Neuronal stem cell (in vitro differentiated cells): ENCODE data around the gene CEP170B.

Source experiments
- DNase-seq: peaks from one replicate; pipeline ENCODE4 v3.0.0-alpha.2; 2013; ENCODE audit warnings: low spot score
- H2AFZ ChIP-seq: one replicate; pipeline ENCODE4 v1.6.1; 2013; ENCODE audit warnings: mild to moderate bottlenecking, low read length, inconsistent platforms
- H2AK5ac ChIP-seq: 2 replicates; pipeline ENCODE4 v1.6.1; 2013; ENCODE audit warnings: low read depth, mild to moderate bottlenecking, inconsistent platforms, low read length, moderate library complexity, mixed read lengths
- H2BK120ac ChIP-seq: 2 replicates; pipeline ENCODE4 v1.6.1; 2013; ENCODE audit warnings: low read depth, mild to moderate bottlenecking, inconsistent platforms, low read length, moderate library complexity, mixed read lengths
- H2BK12ac ChIP-seq: one replicate; pipeline ENCODE4 v1.6.1; 2013; ENCODE audit warnings: low read length, inconsistent platforms
- H2BK15ac ChIP-seq: 2 replicates; pipeline ENCODE4 v1.6.1; 2013; ENCODE audit warnings: mild to moderate bottlenecking, low read length, inconsistent platforms, mixed read lengths
- H2BK5ac ChIP-seq: one replicate; pipeline ENCODE4 v1.6.1; 2013; ENCODE audit warnings: inconsistent platforms, mild to moderate bottlenecking, low read length, moderate library complexity
- H3K14ac ChIP-seq: one replicate; pipeline ENCODE4 v1.6.1; 2013; ENCODE audit warnings: low read length, inconsistent platforms
- H3K18ac ChIP-seq: 2 replicates; pipeline ENCODE4 v1.6.1; 2013; ENCODE audit warnings: low read length, inconsistent platforms
- H3K23ac ChIP-seq: 2 replicates; pipeline ENCODE4 v1.6.1; 2013; ENCODE audit warnings: low read depth, mild to moderate bottlenecking, mixed read lengths, low read length, inconsistent platforms; ENCODE audit not compliant: poor library complexity
- H3K27ac ChIP-seq: replicated peaks from 3 replicates; pipeline ENCODE4 v1.5.1; 2013; ENCODE audit warnings: low read length, inconsistent platforms
- H3K27me3 ChIP-seq, 3 experiments: 2 replicates each; pipeline ENCODE4 v1.6.1; 2013; ENCODE audit warnings: low read length in 3 of 3, mild to moderate bottlenecking in 2 of 3, inconsistent platforms in 1 of 3, low read depth in 1 of 3, mixed read lengths in 1 of 3, moderate library complexity in 1 of 3; ENCODE audit not compliant: control insufficient read depth in 3 of 3, insufficient read depth in 3 of 3
- H3K36me3 ChIP-seq, 2 donors: replicated peaks in 1 of 2; 2 replicates each; pipeline ENCODE4 v1.6.1; 2013; ENCODE audit warnings: low read length in 2 of 2; ENCODE audit not compliant: control insufficient read depth in 2 of 2, insufficient read depth in 2 of 2
- H3K4ac ChIP-seq: 2 replicates; pipeline ENCODE4 v1.6.1; 2013; ENCODE audit warnings: inconsistent platforms, mild to moderate bottlenecking, low read length, moderate library complexity
- H3K4me1 ChIP-seq, 2 donors: 1 replicate in 1 of 2; 2 replicates in 1 of 2; pipeline ENCODE4 v1.6.1; 2013; ENCODE audit warnings: low read length in 2 of 2, low read depth in 1 of 2; ENCODE audit not compliant: control insufficient read depth in 2 of 2, insufficient read depth in 1 of 2
- H3K4me2 ChIP-seq: one replicate; pipeline ENCODE4 v1.6.1; 2013; ENCODE audit warnings: mild to moderate bottlenecking, low read length, inconsistent platforms; ENCODE audit not compliant: insufficient read depth, poor library complexity, severe bottlenecking
- H3K4me3 ChIP-seq, 2 donors: 2 replicates each; pipeline ENCODE4 v1.5.1; 2013; ENCODE audit warnings: low read length in 2 of 2, mild to moderate bottlenecking in 2 of 2, inconsistent platforms in 1 of 2, moderate library complexity in 1 of 2
- H3K79me1 ChIP-seq: one replicate; pipeline ENCODE4 v1.6.1; 2013; ENCODE audit warnings: low read depth, mild to moderate bottlenecking, inconsistent platforms, low read length, moderate library complexity
- H3K9ac ChIP-seq: one replicate; pipeline ENCODE4 v1.6.1; 2013; ENCODE audit warnings: mild to moderate bottlenecking, low read depth, low read length, inconsistent platforms; ENCODE audit not compliant: poor library complexity
- H3K9me3 ChIP-seq, 2 donors: replicated peaks in 1 of 2; 2 replicates each; pipeline versions ENCODE3 to v1.6.1; 2013; ENCODE audit warnings: low read length in 2 of 2, mild to moderate bottlenecking in 2 of 2, inconsistent platforms in 1 of 2, low read depth in 1 of 2, mixed read lengths in 1 of 2, moderate library complexity in 1 of 2; ENCODE audit not compliant: control insufficient read depth in 2 of 2, insufficient read depth in 1 of 2
- H4K8ac ChIP-seq: one replicate; pipeline ENCODE4 v1.6.1; 2013; ENCODE audit warnings: low read depth, mild to moderate bottlenecking, inconsistent platforms, low read length, moderate library complexity
- H4K91ac ChIP-seq: one replicate; pipeline ENCODE4 v1.6.1; 2013; ENCODE audit warnings: low read length, low read depth, mild to moderate bottlenecking, inconsistent platforms; ENCODE audit not compliant: poor library complexity
- WGBS, 2 donors: extraction: QIAGEN DNeasy Blood & Tissue Kit; methylation state at CpG; one replicate each; pipeline ENCODE4 v1.1.7; 2013; ENCODE audit warnings: missing lambda C conversion rate in 2 of 2, mixed read lengths in 1 of 2; ENCODE audit not compliant: insufficient read length in 2 of 2, insufficient replicate concordance in 1 of 2; ENCODE audit errors: extremely low coverage in 2 of 2; 5-methylcytosine and 5-hydroxymethylcytosine counted together

Gene CEP170B

GRCh38 chr14:104935026-104935650, 70.1 kb downstream of the CEP170B start:
- Histone ChIP-seq H3K27ac (no peak overlapping the region), H3K18ac (no peak overlapping the region), H3K4me3 (no peak overlapping the region), H2BK15ac (peak overlapping the region; percentile 93), H3K9ac (no peak overlapping the region), H3K4me1 (peaks cover 0 to 14% of the 10 kb centered on the region in 2 donors), H3K79me1 (peaks cover 3% of the 10 kb centered on the region), H3K14ac (no peak overlapping the region), H3K36me3 (no peaks in the 10 kb centered on the region), H4K91ac (no peak overlapping the region), H3K4ac (no peak overlapping the region), H2BK5ac (peak overlapping the region; percentile 39), H2BK120ac (no peak overlapping the region), H2AK5ac (peak overlapping the region; percentile 99), H2AFZ (no peak overlapping the region), H3K23ac (peak overlapping the region; percentile 8), H2BK12ac (peak overlapping the region; percentile 9), H3K4me2 (no peak overlapping the region), H3K9me3 (no peaks in the 10 kb centered on the region), H4K8ac (peak overlapping the region; percentile 5), H3K27me3 (peaks cover 17 to 86% (median 49%) of the 10 kb centered on the region in 3 experiments)
- WGBS, 2 donors = no CpG with 5 or more reads among the region's 3 CpGs
- DNase-seq = no peak

GRCh38 chr14:104935955-104936354, 70.9 kb downstream of the CEP170B start:
- Histone ChIP-seq H2AK5ac (no peak overlapping the region), H3K9ac (no peak overlapping the region), H3K4me1 (peaks cover 0 to 14% of the 10 kb centered on the region in 2 donors), H3K18ac (peak overlapping the region; percentile 45), H3K27me3 (peaks cover 14 to 84% (median 42%) of the 10 kb centered on the region in 3 experiments), H4K8ac (no peak overlapping the region), H3K4me3 (no peak overlapping the region), H3K4ac (no peak overlapping the region), H3K4me2 (no peak overlapping the region), H2BK5ac (no peak overlapping the region), H2BK15ac (no peak overlapping the region), H2BK12ac (no peak overlapping the region), H3K14ac (no peak overlapping the region), H3K9me3 (no peaks in the 10 kb centered on the region), H4K91ac (no peak overlapping the region), H2AFZ (no peak overlapping the region), H2BK120ac (no peak overlapping the region), H3K23ac (no peak overlapping the region), H3K79me1 (peaks cover 3% of the 10 kb centered on the region), H3K36me3 (no peaks in the 10 kb centered on the region), H3K27ac (no peak overlapping the region)
- no peak for DNase-seq
- WGBS, 2 donors = no CpG with 5 or more reads among the region's 2 CpGs

- H4K91ac ChIP-seq = no peak overlapping the region
- no peaks in the 10 kb centered on the region for H3K9me3 ChIP-seq
- H3K27ac ChIP-seq = no peak overlapping the region
- H4K8ac ChIP-seq = no peak overlapping the region
- H3K4ac ChIP-seq = no peak overlapping the region
- no CpG with 5 or more reads among the region's 10 CpGs for WGBS, 2 donors
- no peak overlapping the region for H2BK12ac ChIP-seq
- no peak overlapping the region for H2BK120ac ChIP-seq
- H2BK5ac ChIP-seq = no peak overlapping the region
- H3K36me3 ChIP-seq = no peaks in the 10 kb centered on the region
- no peak overlapping the region for H3K23ac ChIP-seq
- H2BK15ac ChIP-seq = no peak overlapping the region
- H3K4me2 ChIP-seq = no peak overlapping the region
- H3K9ac ChIP-seq = no peak overlapping the region
- H3K18ac ChIP-seq = peak overlapping the region; percentile 8
- H2AFZ ChIP-seq = no peak overlapping the region
- no peak overlapping the region for H3K4me3 ChIP-seq
- H3K27me3 ChIP-seq = peaks cover 14 to 82% (median 36%) of the 10 kb centered on the region in 3 experiments
- H3K14ac ChIP-seq = no peak overlapping the region
- DNase-seq = no peak
- H2AK5ac ChIP-seq = peak overlapping the region; percentile 47
- peaks cover 2% of the 10 kb centered on the region for H3K79me1 ChIP-seq
- peaks cover 0 to 14% of the 10 kb centered on the region in 2 donors for H3K4me1 ChIP-seq
Observed at GRCh38 chr14:104936361-104937155, 71.5 kb downstream of the CEP170B start.

GRCh38 chr14:104937161-104937560, 72.1 kb downstream of the CEP170B start:
- Histone ChIP-seq H2BK12ac (no peak overlapping the region), H3K9ac (no peak overlapping the region), H3K9me3 (no peaks in the 10 kb centered on the region), H3K4me1 (peaks cover 0 to 11% of the 10 kb centered on the region in 2 donors), H4K91ac (no peak overlapping the region), H3K27me3 (peaks cover 11 to 76% (median 30%) of the 10 kb centered on the region in 3 experiments), H4K8ac (no peak overlapping the region), H3K14ac (no peak overlapping the region), H3K4me3 (no peak overlapping the region), H3K4me2 (no peak overlapping the region), H3K27ac (no peak overlapping the region), H3K23ac (no peak overlapping the region), H3K18ac (peak overlapping the region; percentile 41), H3K36me3 (no peaks in the 10 kb centered on the region), H2AK5ac (no peak overlapping the region), H2AFZ (no peak overlapping the region), H2BK120ac (no peak overlapping the region), H2BK15ac (no peak overlapping the region), H3K79me1 (no peaks in the 10 kb centered on the region), H3K4ac (no peak overlapping the region), H2BK5ac (no peak overlapping the region)
- no peak for DNase-seq
- no CpG with 5 or more reads among the region's 4 CpGs for WGBS, 2 donors
